ENCODE results near the gene IKBKG. TPM values are rescaled to one million over a fixed set of nuclear protein-coding genes. Genes with fewer than 3 reads are reported as not detected.

Gene IKBKG
- total and polyA plus RNA-seq, 2 of the 13 experiments (the other 11 are each of a cell fraction or from before 2014, with no cell fraction given), result 30.6 to 44.3 TPM

GRCh38 chrX:154526901-154527675 lies 20.3 kb upstream of the IKBKG start (continued):
- TF ChIP-seq NR2F1 (CRISPR knock-in tag; IDR thresholded peaks at IDR 0.05) (no peak), CEBPG (CRISPR knock-in tag; IDR thresholded peaks at IDR 0.05) (no peak), ARID2 (CRISPR knock-in tag; IDR thresholded peaks at IDR 0.05; ENCODE audit: borderline replicate concordance) (no peak), KLF6 (CRISPR knock-in tag; IDR thresholded peaks at IDR 0.05) (no peak), ZBTB42 (CRISPR knock-in tag; IDR thresholded peaks at IDR 0.05) (no peak), PHB2 (IDR thresholded peaks at IDR 0.05; ENCODE audit: partially characterized antibody) (no peak), ZNF724P (CRISPR knock-in tag; IDR thresholded peaks at IDR 0.05; ENCODE audit: borderline replicate concordance) (no peak), ZFX (CRISPR knock-in tag; IDR thresholded peaks at IDR 0.05; ENCODE audit: low read depth) (0 out of 2 replicates have a peak, but pooled peaks have one; percentile 42), REL (CRISPR knock-in tag; conservative IDR thresholded peaks at IDR 0.05) (no peak), ZNF441 (CRISPR knock-in tag; IDR thresholded peaks at IDR 0.05; ENCODE audit: borderline replicate concordance) (no peak), PCBP2 (optimal IDR thresholded peaks at IDR 0.05; ENCODE audit: low read depth, low read length, poor library complexity, severe bottlenecking) (no peak), ZSCAN20 (CRISPR knock-in tag; IDR thresholded peaks at IDR 0.05; ENCODE audit: borderline replicate concordance) (no peak), DNMT1 (CRISPR knock-in tag; IDR thresholded peaks at IDR 0.05) (no peak), ELF1 (CRISPR knock-in tag; IDR thresholded peaks at IDR 0.05) (peak; percentile 23; the same call in 1 of the 2 replicates), POLR2AphosphoS2 (IDR thresholded peaks at IDR 0.05; ENCODE audit: low read depth, low read length) (no peak), RARG (CRISPR knock-in tag; IDR thresholded peaks at IDR 0.05; ENCODE audit: low read depth) (no peak), HOXD1 (CRISPR knock-in tag; IDR thresholded peaks at IDR 0.05) (no peak), EHMT2 (IDR thresholded peaks at IDR 0.05; ENCODE audit: borderline replicate concordance, low read depth, low read length) (no peak), PHF21A (CRISPR knock-in tag; IDR thresholded peaks at IDR 0.05) (no peak), ZKSCAN5 (CRISPR knock-in tag; IDR thresholded peaks at IDR 0.05) (no peak), RARA (CRISPR knock-in tag; IDR thresholded peaks at IDR 0.05) (no peak), NFKB2 (CRISPR knock-in tag; IDR thresholded peaks at IDR 0.05; ENCODE audit: borderline replicate concordance) (no peak), KLF16 (CRISPR knock-in tag; IDR thresholded peaks at IDR 0.05) (no peak), IKZF1 (IDR thresholded peaks at IDR 0.05) (no peak)
- TF ChIP-seq, protein P1, sequence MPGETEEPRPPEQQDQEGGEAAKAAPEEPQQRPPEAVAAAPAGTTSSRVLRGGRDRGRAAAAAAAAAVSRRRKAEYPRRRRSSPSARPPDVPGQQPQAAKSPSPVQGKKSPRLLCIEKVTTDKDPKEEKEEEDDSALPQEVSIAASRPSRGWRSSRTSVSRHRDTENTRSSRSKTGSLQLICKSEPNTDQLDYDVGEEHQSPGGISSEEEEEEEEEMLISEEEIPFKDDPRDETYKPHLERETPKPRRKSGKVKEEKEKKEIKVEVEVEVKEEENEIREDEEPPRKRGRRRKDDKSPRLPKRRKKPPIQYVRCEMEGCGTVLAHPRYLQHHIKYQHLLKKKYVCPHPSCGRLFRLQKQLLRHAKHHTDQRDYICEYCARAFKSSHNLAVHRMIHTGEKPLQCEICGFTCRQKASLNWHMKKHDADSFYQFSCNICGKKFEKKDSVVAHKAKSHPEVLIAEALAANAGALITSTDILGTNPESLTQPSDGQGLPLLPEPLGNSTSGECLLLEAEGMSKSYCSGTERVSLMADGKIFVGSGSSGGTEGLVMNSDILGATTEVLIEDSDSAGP (CRISPR knock-in tag; IDR thresholded peaks at IDR 0.05; ENCODE audit: borderline replicate concordance), result no peak
- TF ChIP-seq, protein P2, sequence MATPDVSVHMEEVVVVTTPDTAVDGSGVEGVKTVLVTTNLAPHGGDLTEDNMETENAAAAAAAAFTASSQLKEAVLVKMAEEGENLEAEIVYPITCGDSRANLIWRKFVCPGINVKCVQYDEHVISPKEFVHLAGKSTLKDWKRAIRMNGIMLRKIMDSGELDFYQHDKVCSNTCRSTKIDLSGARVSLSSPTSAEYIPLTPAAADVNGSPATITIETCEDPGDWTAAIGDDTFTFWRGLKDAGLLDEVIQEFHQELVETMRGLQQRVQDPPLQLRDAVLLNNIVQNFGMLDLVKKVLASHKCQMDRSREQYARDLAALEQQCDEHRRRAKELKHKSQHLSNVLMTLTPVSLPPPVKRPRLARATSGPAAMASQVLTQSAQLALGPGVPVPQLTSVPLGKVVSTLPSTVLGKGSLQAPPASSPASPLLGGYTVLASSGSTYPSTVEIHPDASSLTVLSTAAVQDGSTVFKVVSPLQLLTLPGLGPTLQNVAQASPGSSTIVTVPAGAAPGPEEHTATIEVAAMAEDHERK (CRISPR knock-in tag; IDR thresholded peaks at IDR 0.05; ENCODE audit: low read depth), result no peak
- TF ChIP-seq, protein P3, sequence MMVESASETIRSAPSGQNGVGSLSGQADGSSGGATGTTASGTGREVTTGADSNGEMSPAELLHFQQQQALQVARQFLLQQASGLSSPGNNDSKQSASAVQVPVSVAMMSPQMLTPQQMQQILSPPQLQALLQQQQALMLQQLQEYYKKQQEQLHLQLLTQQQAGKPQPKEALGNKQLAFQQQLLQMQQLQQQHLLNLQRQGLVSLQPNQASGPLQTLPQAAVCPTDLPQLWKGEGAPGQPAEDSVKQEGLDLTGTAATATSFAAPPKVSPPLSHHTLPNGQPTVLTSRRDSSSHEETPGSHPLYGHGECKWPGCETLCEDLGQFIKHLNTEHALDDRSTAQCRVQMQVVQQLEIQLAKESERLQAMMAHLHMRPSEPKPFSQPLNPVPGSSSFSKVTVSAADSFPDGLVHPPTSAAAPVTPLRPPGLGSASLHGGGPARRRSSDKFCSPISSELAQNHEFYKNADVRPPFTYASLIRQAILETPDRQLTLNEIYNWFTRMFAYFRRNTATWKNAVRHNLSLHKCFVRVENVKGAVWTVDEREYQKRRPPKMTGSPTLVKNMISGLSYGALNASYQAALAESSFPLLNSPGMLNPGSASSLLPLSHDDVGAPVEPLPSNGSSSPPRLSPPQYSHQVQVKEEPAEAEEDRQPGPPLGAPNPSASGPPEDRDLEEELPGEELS (CRISPR knock-in tag; IDR thresholded peaks at IDR 0.05), result no peak
